ENCODE results near the gene HK1. TPM values are rescaled to one million over a fixed set of nuclear protein-coding genes. Genes with fewer than 3 reads are reported as not detected.

HK1 gene
- total RNA-seq, 1 experiment from 2014 or later = 219 TPM

GRCh38 chr10:69446229-69446628 lies 167.9 kb downstream of the HK1 start:
- ChIA-PET CTCF (interaction anchor here (0.5 to 1.6 kb wide), 6 partner anchors 20 to 883 kb away, joined by 3 to 6 read pairs (median 4); no protein-coding TSS in a partner anchor), POLR2A (interaction anchor here (0.6 kb wide), 1 partner anchor 914 kb away, joined by 3 read pairs; no protein-coding TSS in a partner anchor)
- TF ChIP-seq ARID4B (CRISPR knock-in tag; IDR thresholded peaks at IDR 0.05; ENCODE audit: borderline replicate concordance) (no peak), CREB1 (CRISPR knock-in tag; IDR thresholded peaks at IDR 0.05) (no peak), HMGA2 (CRISPR knock-in tag; IDR thresholded peaks at IDR 0.05) (no peak), SMAD4 (CRISPR knock-in tag; IDR thresholded peaks at IDR 0.05) (no peak), CBFB (CRISPR knock-in tag; IDR thresholded peaks at IDR 0.05; ENCODE audit: low read depth) (no peak), ZNF416 (CRISPR knock-in tag; IDR thresholded peaks at IDR 0.05) (no peak), JAZF1 (CRISPR knock-in tag; IDR thresholded peaks at IDR 0.05) (no peak), KAT7 (CRISPR knock-in tag; IDR thresholded peaks at IDR 0.05; ENCODE audit: borderline replicate concordance) (no peak), NFYB (CRISPR knock-in tag; conservative IDR thresholded peaks at IDR 0.05; ENCODE audit: low read depth) (no peak), ZBTB21 (CRISPR knock-in tag; IDR thresholded peaks at IDR 0.05; ENCODE audit: borderline replicate concordance) (no peak), ZNF281 (CRISPR knock-in tag; IDR thresholded peaks at IDR 0.05) (no peak), NR2C2 (CRISPR knock-in tag; IDR thresholded peaks at IDR 0.05) (no peak), TEAD4 (CRISPR knock-in tag; IDR thresholded peaks at IDR 0.05) (no peak), ZNF425 (CRISPR knock-in tag; conservative IDR thresholded peaks at IDR 0.05) (no peak), ZNF671 (CRISPR knock-in tag; IDR thresholded peaks at IDR 0.05) (no peak), JUN (CRISPR knock-in tag; IDR thresholded peaks at IDR 0.05) (no peak), CREM (CRISPR knock-in tag; IDR thresholded peaks at IDR 0.05) (no peak)
- TF ChIP-seq, protein P1, sequence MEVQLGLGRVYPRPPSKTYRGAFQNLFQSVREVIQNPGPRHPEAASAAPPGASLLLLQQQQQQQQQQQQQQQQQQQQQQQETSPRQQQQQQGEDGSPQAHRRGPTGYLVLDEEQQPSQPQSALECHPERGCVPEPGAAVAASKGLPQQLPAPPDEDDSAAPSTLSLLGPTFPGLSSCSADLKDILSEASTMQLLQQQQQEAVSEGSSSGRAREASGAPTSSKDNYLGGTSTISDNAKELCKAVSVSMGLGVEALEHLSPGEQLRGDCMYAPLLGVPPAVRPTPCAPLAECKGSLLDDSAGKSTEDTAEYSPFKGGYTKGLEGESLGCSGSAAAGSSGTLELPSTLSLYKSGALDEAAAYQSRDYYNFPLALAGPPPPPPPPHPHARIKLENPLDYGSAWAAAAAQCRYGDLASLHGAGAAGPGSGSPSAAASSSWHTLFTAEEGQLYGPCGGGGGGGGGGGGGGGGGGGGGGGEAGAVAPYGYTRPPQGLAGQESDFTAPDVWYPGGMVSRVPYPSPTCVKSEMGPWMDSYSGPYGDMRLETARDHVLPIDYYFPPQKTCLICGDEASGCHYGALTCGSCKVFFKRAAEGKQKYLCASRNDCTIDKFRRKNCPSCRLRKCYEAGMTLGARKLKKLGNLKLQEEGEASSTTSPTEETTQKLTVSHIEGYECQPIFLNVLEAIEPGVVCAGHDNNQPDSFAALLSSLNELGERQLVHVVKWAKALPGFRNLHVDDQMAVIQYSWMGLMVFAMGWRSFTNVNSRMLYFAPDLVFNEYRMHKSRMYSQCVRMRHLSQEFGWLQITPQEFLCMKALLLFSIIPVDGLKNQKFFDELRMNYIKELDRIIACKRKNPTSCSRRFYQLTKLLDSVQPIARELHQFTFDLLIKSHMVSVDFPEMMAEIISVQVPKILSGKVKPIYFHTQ (CRISPR knock-in tag; IDR thresholded peaks at IDR 0.05) = no peak
- TF ChIP-seq, protein P2, sequence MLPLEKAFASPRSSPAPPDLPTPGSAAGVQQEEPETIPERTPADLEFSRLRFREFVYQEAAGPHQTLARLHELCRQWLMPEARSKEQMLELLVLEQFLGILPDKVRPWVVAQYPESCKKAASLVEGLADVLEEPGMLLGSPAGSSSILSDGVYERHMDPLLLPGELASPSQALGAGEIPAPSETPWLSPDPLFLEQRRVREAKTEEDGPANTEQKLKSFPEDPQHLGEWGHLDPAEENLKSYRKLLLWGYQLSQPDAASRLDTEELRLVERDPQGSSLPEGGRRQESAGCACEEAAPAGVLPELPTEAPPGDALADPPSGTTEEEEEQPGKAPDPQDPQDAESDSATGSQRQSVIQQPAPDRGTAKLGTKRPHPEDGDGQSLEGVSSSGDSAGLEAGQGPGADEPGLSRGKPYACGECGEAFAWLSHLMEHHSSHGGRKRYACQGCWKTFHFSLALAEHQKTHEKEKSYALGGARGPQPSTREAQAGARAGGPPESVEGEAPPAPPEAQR (CRISPR knock-in tag; IDR thresholded peaks at IDR 0.05) = no peak
- no peak overlapping the region for H3K4me3 Mint-ChIP-seq
- DNase-seq (ENCODE audit: low spot score) (no peak), ATAC-seq (no peak)
- H3K27me3 Mint-ChIP-seq (ENCODE audit: low read depth) = peaks cover 58% of the 10 kb centered on the region
- H3K9me3 Mint-ChIP-seq = peaks cover 3% of the 10 kb centered on the region; the same call in 1 of the 2 replicates
- H3K36me3 Mint-ChIP-seq = no peaks in the 10 kb centered on the region
- peaks cover 11% of the 10 kb centered on the region for H3K4me1 Mint-ChIP-seq
- no peak overlapping the region for H3K27ac Mint-ChIP-seq
